Suppressor macrophage treated with lipopolysaccharide for 4 hours (primary cell): ENCODE data around the gene INPP5E.

ENCODE experiments used
- DNase-seq: peaks from one replicate; pipeline ENCODE4 v3.0.0-alpha.2; 2020

INPP5E gene

GRCh38 chr9:136402067-136402466 lies 37.6 kb downstream of the INPP5E start:
- DNase-seq, result no peak

- DNase-seq, result no peak
These were observed 38.3 kb downstream of the INPP5E start for GRCh38 chr9:136401173-136401922.

DNA sequence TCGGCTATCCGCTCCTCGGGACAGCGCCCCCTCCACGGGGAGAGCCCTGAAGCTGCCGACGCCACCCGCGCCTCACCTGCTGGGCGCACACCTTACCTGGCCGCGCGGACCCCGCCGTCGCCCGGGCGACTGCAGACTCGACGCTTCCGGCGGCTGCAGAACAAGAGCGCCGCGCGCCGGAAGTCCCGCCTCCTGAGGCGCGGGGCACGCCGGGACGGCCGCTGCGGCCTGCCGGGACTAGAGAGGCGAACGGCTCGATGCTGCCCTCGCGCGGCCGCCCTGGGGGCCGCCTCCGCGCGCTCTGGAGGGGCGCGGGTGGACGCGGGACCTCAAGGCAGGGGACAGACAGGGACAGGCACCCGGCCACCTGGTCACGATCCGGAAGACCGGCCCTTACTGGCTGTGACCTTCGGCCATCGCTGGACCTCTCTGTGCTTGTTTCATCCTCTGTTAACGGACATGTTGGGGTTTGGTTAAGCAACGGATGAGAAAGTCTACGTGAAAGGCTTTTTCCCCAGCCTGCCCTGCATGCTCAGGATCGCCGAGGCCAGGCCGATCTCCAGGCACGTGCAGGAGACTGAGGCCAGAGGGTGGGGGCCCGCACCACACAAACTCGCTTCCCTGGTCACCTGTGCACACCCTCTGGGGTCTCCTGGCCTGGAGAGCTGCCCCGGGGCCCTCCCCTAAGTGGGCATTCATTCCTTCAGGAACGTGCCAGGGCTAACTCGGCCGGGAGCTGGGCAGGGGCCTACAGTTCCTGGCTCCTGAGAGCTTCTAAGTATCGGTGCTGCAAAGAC lies 39.4 kb downstream of the INPP5E start, which contains the start of gene SNAPC4:
Gene SNAPC4 (minus strand): TSS at position 133 of the 797 bp plus-strand sequence. CDS start 1,742 bp downstream, outside the sequence.
- DNase-seq, result peak; percentile 95

- DNase-seq, result peak; percentile 54
These were observed 40.2 kb downstream of the INPP5E start for GRCh38 chr9:136399176-136400037.

DNA sequence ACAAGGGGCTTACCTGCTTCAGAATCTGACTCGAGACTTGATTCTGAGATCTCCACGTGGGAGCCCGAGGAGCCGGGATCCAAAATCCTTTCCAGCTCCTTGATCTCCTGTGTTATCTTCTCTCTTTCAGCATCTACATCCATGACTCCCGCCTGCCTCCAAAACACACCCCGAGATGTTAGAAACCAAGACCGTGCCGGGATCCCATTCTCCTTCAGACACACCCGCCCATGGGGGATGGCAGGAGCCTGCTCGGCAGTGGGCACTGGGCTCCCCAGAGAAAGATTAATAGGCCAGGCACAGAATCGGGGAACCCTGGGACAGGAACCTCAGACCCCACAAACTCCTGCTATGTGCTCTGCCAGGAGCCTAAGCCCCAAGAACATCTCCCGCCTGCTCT lies 41.4 kb downstream of the INPP5E start:
- no peak for DNase-seq

DNA sequence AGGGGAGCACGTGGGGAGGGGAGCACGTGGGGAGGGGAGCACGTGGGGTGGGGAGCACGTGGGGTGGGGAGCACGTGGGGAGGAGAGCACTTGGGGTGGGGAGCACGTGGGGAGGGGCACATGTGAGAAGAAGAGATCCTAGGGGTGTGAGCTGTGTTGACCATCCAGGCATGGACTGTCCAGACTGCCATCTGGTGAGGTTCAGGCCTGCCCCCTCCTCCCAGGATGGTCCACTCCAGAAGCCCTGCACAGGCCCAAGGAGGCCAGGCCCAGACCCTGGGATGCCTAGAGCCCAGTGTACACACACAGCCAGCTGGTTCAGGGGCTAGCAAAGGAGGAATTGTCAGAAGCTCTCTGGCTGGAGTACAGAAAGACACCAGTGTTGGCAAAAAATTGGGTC lies 42.0 kb downstream of the INPP5E start:
- no peak for DNase-seq

DNA sequence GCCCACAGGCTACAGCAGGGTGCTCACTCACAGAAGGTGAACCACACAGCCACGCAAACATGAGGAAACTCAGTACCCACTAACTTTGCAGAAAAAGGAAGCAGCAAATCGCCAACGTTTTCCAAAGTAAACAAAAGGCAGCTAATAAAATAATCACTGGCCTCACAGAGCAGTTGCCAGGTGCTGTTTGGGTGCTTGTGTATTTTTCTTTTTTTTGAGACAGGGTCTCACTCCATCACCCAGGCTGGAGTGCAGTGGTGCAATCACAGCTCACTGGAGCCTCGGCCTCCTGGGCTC lies 43.5 kb downstream of the INPP5E start:
- DNase-seq, result no peak

- no peak for DNase-seq
These were observed 44.1 kb downstream of the INPP5E start for GRCh38 chr9:136395345-136396218.

GRCh38 chr9:136395020-136395340 lies 44.7 kb downstream of the INPP5E start:
- DNase-seq, result no peak

- no peak for DNase-seq
These were observed 45.2 kb downstream of the INPP5E start for GRCh38 chr9:136394312-136395019.

- DNase-seq, result no peak
These were observed 46.1 kb downstream of the INPP5E start for GRCh38 chr9:136393531-136393930.

- DNase-seq, result no peak
These were observed 46.9 kb downstream of the INPP5E start for GRCh38 chr9:136392538-136393449.

DNA sequence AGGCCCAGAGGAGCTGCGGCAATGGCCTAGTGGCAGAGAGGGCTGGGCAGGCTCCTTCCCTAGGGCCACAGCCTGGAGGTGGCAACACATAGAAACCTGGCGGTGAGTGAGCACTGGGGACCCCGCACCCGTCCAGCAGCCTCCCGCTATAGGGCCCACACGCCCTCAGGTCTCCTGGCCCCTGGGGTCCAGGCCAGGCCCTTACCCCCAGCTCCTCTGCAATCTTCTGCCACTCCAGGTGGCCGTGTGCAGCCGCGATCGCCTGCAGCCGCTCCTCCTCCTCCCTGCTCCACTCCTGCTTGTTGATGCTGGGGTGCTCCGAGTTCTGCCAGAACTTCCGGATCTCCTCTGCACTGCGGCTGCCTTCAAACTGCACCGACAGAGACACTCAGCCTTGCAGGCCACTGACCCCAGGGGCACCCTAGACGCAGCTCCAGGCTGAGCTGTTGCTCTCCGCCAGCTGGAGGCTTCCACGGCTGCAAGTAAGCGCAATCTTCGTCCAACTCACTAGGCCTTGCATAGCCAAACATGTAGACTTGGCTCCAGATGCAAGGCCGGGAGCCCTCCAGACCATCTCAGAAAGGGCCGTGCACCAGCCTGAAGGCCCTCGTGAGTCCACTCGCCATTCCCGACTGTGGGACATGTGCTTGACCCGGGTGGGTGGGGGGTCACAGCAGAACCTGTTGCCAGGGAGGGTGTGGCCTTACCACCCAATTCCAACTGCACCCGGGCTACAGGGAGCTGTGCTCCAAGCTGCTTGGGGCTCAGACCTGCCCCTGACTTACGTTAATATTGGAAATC lies 47.7 kb downstream of the INPP5E start:
- DNase-seq, result no peak

DNA sequence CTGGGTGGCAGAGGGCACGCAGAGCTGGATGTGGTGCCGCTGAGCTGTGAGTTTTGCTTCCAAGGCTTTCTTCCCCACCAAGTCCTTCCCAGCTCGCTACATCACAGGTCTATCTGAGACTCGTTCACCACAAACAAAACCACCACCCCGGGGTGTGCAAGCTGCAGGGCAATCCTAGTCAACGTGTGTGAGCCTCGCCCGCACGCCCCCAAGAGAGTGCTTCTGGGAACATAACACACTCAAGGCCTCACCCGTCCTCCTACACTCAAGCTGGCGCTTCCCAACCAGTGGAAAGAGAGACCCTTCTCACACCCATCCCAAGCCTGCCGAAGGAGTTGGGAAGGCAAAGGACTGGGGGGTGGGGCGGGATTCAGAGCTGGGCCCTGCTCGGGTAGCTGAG lies 50.2 kb downstream of the INPP5E start:
- DNase-seq, result no peak

GRCh38 chr9:136387217-136387616 lies 52.4 kb downstream of the INPP5E start:
- no peak for DNase-seq

- DNase-seq, result peak; percentile 54
These were observed 53.6 kb downstream of the INPP5E start for GRCh38 chr9:136386018-136386417.

GRCh38 chr9:136385015-136385414 lies 54.6 kb downstream of the INPP5E start:
- DNase-seq, result no peak

- DNase-seq, result no peak
These were observed 56.2 kb downstream of the INPP5E start for GRCh38 chr9:136383436-136383835.

GRCh38 chr9:136381966-136382513 lies 57.6 kb downstream of the INPP5E start:
- no peak for DNase-seq

DNA sequence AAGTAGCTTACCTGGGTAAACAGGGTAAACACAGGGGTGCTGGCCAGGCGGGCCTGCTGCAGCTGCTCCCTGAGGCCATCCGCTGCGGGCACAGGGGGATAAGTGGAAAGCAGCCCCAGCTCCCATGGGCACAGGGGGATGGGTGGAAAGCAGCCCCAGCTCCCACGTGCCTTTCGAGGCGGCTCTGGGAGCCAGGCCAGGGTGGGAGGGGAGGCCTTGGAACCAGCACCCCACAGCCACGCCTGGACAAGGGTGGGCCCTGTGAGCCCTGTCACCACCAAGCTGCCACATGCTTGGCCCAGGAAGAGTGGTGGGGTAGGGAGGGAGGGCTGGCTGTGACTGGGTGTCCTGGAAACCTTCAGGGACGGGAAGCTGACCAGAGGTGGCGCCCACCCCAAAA lies 58.3 kb downstream of the INPP5E start:
- DNase-seq, result no peak
